PC-9 (cell line): Measurements from ENCODE around the gene ABL1.

Experiments used
- CTCF ChIP-seq: fragments of 200-600 bp; sonication (generic); conservative IDR thresholded peaks from 2 replicates; pipeline ENCODE4 v1.6.1; 2017; ENCODE audit warnings: mixed run types, antibody characterized with exemption, mild to moderate bottlenecking, moderate library complexity
- EZH2 ChIP-seq: fragments of 200-600 bp; sonication (generic); IDR thresholded peaks from 2 replicates; pipeline ENCODE4 v1.8.0; 2017; ENCODE audit warnings: antibody characterized with exemption, low read depth

GRCh38 chr9:130857864-130858738, 23.0 kb downstream of the ABL1 start:
- TF ChIP-seq CTCF = no peak
- no peak for TF ChIP-seq EZH2
